MCF 10A (cell line): ENCODE results near the gene TMEM132D. TPM values are rescaled to one million over a fixed set of nuclear protein-coding genes. Genes with fewer than 3 reads are reported as not detected.

Experiments
- BruUV-seq: library from RNA; stranded (reverse); fragments of 400-500 nt; replicated peaks from 2 replicates; lab custom pipeline; 2021; lab: Mats Ljungman, UMichigan
- CTCF ChIA-PET: fragments of 300-600 bp; sonication (Branson Sonifier 250); formaldehyde crosslinking; extraction: SDS; loops from one replicate; lab custom pipeline; 2021; ENCODE audit warnings: antibody characterized with exemption, inconsistent platforms; lab: Yijun Ruan, JAX
- POLR2A ChIA-PET: fragments of 300-600, 350-650 bp; sonication (Branson Sonifier 250); formaldehyde crosslinking; extraction: SDS; loops from one replicate; lab custom pipeline; 2020; ENCODE audit warnings: antibody characterized with exemption, inconsistent platforms; lab: Yijun Ruan, JAX
- DNase-seq: peaks from one replicate; pipeline ENCODE4 v3.0.0-alpha.2; 2018; ENCODE audit not compliant: unreplicated experiment
- H3K27ac Mint-ChIP-seq: one replicate; pipeline ENCODE4 v1.8.0; 2022; ENCODE audit warnings: mild to moderate bottlenecking, low read depth, mixed read lengths; ENCODE audit not compliant: unreplicated experiment
- H3K27me3 Mint-ChIP-seq: one replicate; pipeline ENCODE4 v1.8.0; 2022; ENCODE audit warnings: mixed read lengths; ENCODE audit not compliant: insufficient read depth, unreplicated experiment
- H3K36me3 Mint-ChIP-seq: one replicate; pipeline ENCODE4 v1.8.0; 2022; ENCODE audit warnings: mild to moderate bottlenecking, moderate library complexity, mixed read lengths; ENCODE audit not compliant: insufficient read depth, unreplicated experiment
- H3K4me1 Mint-ChIP-seq: one replicate; pipeline ENCODE4 v1.8.0; 2022; ENCODE audit warnings: mixed read lengths; ENCODE audit not compliant: insufficient read depth, unreplicated experiment
- H3K4me3 Mint-ChIP-seq: one replicate; pipeline ENCODE4 v1.8.0; 2022; ENCODE audit warnings: mild to moderate bottlenecking, moderate library complexity, mixed read lengths; ENCODE audit not compliant: unreplicated experiment
- H3K9me3 Mint-ChIP-seq: one replicate; pipeline ENCODE4 v1.8.0; 2022; ENCODE audit warnings: mixed read lengths; ENCODE audit not compliant: unreplicated experiment
- CTCF ChIP-seq: fragments of 200-600 bp; IDR thresholded peaks from one replicate; pipeline ENCODE4 v1.8.0; 2022; ENCODE audit warnings: antibody characterized with exemption, mild to moderate bottlenecking; ENCODE audit not compliant: unreplicated experiment
- intact Hi-C: fragments of 100-400 bp; cut with micrococcal nuclease; formaldehyde crosslinking; loops from 2 replicates; pipeline ENCODE4 v1.14.1; 2022
- total RNA-seq: library from RNA; stranded (reverse); gene quantifications from 2 replicates; pipeline ENCODE4 v1.2.3, GENCODE V29; 2022

TMEM132D gene
- total RNA-seq, 1 experiment from 2014 or later, result not detected

GRCh38 chr12:129716825-129717224 is 187.0 kb downstream of the TMEM132D start:
- no peaks in the 10 kb centered on the region for H3K9me3 Mint-ChIP-seq
- no TSS peak for BruUV-seq
- H3K27ac Mint-ChIP-seq, result no peak overlapping the region
- no peaks in the 10 kb centered on the region for H3K36me3 Mint-ChIP-seq
- POLR2A ChIA-PET, result no interaction called here
- no peaks in the 10 kb centered on the region for H3K27me3 Mint-ChIP-seq
- no peak for DNase-seq
- TF ChIP-seq CTCF, result no peak
- H3K4me1 Mint-ChIP-seq, result no peaks in the 10 kb centered on the region
- intact Hi-C loops, result no loop called here
- no peak overlapping the region for H3K4me3 Mint-ChIP-seq
- CTCF ChIA-PET, result interaction anchor here (0.7 kb wide), 1 partner anchor 8 kb away, joined by 3 read pairs; no protein-coding TSS in a partner anchor

- CTCF ChIA-PET, result interaction anchor here (0.5 kb wide), 1 partner anchor 869 kb away, joined by 3 read pairs; no protein-coding TSS in a partner anchor
- POLR2A ChIA-PET, result no interaction called here
- H3K4me3 Mint-ChIP-seq, result no peak overlapping the region
- no peak for DNase-seq
- H3K27me3 Mint-ChIP-seq, result no peaks in the 10 kb centered on the region
- peaks cover 6% of the 10 kb centered on the region for H3K36me3 Mint-ChIP-seq
- TF ChIP-seq CTCF, result no peak
- H3K9me3 Mint-ChIP-seq, result peaks cover 11% of the 10 kb centered on the region
- no peak overlapping the region for H3K27ac Mint-ChIP-seq
- no TSS peak for BruUV-seq
- intact Hi-C loops, result no loop called here
- H3K4me1 Mint-ChIP-seq, result no peaks in the 10 kb centered on the region
Observed at GRCh38 chr12:129706716-129707115, 197.1 kb downstream of the TMEM132D start.

- DNase-seq, result no peak
- Mint-ChIP-seq H3K27me3 (no peaks in the 10 kb centered on the region), H3K9me3 (peaks cover 20% of the 10 kb centered on the region), H3K27ac (no peak overlapping the region), H3K4me1 (no peaks in the 10 kb centered on the region), H3K4me3 (no peak overlapping the region), H3K36me3 (peaks cover 6% of the 10 kb centered on the region)
- TF ChIP-seq CTCF, result no peak
- ChIA-PET CTCF (no interaction called here), POLR2A (no interaction called here)
- BruUV-seq, result no TSS peak
- intact Hi-C loops, result no loop called here
Observed at GRCh38 chr12:129704232-129704830, 199.5 kb downstream of the TMEM132D start.

- Mint-ChIP-seq H3K27me3 (no peaks in the 10 kb centered on the region), H3K4me3 (no peak overlapping the region), H3K9me3 (peaks cover 20% of the 10 kb centered on the region), H3K36me3 (peaks cover 6% of the 10 kb centered on the region), H3K4me1 (no peaks in the 10 kb centered on the region), H3K27ac (no peak overlapping the region)
- TF ChIP-seq CTCF, result no peak
- BruUV-seq, result no TSS peak
- intact Hi-C loops, result no loop called here
- no peak for DNase-seq
- CTCF ChIA-PET, result no interaction called here
- POLR2A ChIA-PET, result no interaction called here
Observed at GRCh38 chr12:129701631-129702101, 202.2 kb downstream of the TMEM132D start.
